ENCODE data around the gene UCN.

GRCh38 chr2:27315122-27315521, 6.9 kb upstream of the UCN start:
- TF ChIP-seq CTCF (IDR thresholded peaks at IDR 0.05; ENCODE audit: insufficient read depth, low read length) (no peak), POLR2AphosphoS5 (IDR thresholded peaks at IDR 0.05; ENCODE audit: low read depth) (no peak), SPI1 (IDR thresholded peaks at IDR 0.05; ENCODE audit: borderline replicate concordance, low read depth) (no peak), GABPA (IDR thresholded peaks at IDR 0.05; ENCODE audit: low read depth) (no peak)

Measured in HL-60 (cell line).